ENCODE measurements around the gene C1QTNF8.

The C1QTNF8 gene

DNA sequence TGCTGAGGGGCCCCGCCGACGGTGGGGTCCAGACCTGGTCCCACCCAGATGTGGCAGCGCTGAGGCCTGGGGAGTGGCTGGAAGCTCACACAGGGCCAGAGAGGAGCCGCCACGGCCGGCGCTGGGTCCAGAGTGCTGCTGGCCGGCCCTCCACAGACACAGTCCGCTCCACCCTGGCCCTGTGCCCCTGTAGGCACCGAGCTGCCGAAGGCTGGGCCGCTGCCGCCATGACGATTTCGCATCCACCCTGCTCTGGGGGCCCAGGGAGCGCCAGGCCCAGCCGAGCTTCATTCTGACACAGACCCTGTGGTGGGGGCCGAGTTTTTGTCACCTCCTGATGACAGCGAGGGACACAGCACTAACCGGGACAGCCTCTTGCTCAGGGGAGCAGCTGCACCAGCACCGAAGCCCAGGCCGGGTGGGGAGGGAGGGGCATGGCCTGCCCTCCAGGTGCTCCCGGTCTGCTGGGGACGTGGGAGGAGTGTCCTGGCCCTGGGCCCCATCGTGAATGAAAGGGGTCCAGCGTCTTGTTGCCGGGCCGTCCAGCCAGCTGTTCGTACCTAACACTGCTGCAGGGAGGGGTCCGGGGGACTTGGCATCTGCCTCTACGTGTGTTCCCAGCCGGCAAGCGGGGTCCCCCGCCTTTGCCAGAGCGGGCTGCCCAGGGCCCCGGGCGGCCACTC lies 50.6 kb downstream of the C1QTNF8 start:
- DNase-seq (ENCODE audit: low spot score): no peak

DNA sequence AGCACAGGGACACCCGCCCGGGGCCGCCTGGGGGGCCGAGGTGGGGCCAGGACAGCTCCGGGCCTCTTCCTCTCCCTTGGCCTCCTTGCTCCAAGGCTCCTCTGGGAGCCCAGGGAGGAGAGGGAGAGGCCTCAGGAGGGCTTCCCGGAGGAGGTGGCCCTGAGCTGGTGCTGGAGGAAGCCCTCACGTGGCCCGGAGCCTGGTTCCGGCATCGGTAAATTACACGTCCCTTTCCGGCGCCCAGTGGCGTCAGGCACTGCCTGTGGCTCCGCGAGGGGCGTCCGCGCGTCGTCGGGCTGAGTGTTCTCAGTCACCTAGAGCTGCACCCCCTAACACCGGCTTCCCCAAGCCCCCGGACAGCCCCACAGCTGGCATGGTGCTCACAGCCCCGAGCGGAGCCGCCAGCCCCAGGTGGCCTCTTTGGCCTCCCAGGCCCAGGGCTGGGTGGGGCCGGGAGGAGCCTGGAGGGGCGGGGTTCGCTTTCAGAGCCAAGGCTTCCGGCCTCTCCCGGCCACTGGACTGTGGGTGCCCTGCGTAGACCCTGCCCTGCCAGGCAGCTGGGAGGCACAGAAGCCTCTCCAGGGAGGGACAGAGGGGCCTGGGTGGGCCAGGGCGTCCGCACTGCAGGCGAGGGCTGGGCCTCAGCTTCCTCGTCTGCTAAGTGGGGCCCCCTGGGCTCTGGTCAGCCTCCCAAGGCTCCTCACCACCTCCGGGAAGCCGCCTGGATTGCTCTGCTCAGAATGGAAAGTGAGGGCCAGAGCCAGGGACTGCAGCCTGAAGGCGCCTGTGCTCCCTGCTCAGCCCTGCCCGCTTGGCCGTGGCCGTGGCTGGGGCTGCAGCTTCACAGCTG lies 51.4 kb downstream of the C1QTNF8 start:
- DNase-seq (ENCODE audit: low spot score): no peak

DNA sequence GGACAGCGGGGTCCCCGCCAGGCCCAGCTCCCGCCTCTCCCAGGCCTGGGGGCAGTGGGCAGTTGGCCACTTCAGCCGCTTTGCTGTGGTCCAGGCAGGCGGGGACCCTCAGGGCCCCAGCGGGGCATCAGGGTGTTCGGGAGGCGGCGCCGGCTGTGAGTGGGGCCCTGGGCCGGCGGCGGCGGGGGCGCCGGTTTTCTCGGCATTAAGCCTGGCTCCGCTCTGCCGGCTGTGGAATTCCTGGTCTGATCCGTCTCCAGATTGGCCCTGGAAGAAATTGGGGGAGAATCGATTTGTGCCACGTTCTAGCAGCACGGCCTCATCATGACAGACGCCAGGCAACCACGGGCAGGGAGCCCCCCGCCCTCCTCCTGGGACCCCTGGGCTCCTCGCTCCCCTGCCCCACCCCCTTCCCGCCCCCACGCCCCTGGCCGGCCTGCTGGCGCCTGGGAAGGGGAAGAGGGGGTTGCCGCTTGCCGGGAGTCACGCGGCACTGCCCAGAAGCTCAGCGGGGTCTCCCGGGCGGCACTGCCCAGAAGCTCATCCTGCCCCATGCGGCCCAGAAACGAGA lies 52.1 kb downstream of the C1QTNF8 start:
- no peak for DNase-seq (ENCODE audit: low spot score)

DNA sequence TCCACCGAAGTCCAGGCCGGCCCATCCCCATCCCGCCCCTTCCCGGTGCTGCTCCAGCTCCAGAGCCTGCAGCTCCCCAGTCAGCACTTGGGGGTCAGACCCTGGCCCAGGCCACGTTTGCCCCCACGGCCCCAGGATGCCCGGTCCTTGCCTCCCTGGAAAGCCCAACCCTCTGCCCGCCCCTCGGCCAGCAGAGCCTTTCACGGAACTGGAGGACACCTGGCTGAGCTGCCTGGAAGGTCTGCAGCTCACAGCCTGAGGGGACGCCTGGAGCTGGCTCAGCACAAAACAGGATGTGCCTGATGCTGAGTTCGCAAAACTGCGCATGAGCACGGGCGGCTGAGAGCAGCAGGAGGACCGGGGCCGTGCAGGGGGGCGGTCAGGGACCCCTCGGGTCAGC lies 53.2 kb downstream of the C1QTNF8 start:
- no peak for DNase-seq (ENCODE audit: low spot score)

DNA sequence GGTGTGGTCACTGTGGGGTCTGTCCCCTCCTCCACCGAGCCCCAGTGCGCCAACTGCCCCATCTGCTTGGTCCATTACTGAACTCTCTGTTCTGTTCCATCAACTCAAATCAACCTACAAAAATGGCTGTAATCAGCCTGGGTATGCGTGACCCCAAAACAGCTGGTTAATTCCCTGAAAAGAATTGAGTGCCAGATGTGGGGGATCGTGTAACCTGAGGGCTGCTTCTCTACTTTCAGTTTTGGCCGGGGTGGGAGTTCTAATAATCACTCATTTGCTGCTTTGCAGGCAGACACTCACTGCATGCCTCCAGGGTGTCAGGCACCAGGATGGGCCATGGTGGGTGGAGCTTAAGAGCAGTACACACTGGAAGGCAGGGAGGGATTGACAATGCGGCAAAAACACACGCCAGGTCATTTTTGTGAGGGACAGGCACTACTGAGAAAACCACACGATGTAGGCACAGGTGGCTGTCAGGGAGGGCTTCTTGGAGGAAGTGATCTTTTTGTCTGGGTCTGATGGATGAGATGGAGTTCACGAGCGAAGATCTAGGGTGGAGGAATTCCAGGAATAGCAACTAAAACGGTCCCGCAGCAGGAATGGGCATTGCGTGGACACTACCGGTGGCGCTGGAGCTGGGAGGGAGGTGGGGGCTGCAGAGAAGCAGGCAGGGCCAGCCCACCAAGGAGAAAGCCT lies 53.8 kb downstream of the C1QTNF8 start:
- no peak for DNase-seq (ENCODE audit: low spot score)

DNA sequence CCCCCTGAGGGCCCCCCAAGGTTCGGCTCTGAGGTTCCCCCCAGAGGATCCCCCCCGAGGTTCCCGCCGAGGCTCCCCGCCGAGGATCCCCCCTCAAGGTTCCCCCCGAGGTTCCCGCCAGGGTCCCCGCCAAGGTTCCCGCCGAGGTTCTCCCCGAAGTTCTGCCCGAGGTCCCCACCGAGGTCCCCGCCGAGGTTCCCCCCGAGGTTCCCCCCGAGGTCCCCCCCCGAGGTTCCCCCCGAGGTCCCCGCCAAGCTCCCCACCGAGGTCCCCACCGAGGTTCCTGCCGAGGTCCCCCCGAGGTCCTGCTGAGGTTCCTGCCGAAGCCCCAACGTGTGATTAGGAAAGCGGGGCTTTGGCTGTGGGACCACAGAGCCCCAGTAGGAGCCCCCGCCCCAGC lies 55.7 kb downstream of the C1QTNF8 start:
- DNase-seq (ENCODE audit: low spot score): no peak

DNA sequence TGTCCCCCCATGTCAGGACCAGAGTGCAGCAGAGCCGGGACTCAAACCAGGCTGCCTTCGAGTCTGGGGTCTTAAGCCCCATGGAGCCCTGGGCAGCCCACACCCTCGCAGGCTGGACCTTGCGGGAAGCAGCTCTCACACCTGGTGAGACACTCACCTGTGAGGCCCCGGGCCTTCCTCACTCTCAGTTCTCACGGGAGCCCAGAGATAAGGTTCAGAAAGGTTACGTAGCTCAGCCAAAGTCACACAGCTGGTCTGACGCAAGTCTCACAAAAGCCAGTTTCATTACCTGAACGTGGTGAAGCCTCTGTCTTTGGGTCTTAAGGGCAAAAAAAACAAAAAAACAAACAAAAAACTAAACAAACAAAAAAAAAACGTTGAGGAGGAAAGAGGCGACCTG lies 56.3 kb downstream of the C1QTNF8 start:
- DNase-seq (ENCODE audit: low spot score): no peak

DNA sequence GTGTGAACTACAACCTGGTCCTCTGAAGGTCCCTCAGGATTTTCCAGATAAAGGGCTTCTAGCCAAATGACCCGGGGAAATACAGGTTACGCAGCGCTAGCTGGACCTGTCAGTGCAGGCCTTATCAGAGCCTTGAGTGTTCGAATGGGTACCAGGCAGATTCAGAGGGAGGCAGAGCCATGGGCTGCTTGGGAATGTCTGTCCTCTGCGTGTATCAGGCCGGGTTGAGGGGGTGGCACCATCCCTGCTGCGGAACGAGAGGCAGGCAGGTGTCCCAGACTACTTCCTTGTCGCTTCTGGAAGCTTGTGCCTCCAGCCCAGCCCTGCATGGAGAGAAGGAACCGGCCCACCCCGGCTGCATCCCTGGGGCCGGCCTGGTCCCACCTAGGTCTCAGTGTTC lies 57.1 kb downstream of the C1QTNF8 start:
- DNase-seq (ENCODE audit: low spot score): no peak

Data from AG08396 (cell line).